ENCODE measurements around the gene CAMTA1.

Gene CAMTA1

GRCh38 chr1:7427605-7428300 lies 642.5 kb downstream of the CAMTA1 start:
- no peak for DNase-seq

- no peak for DNase-seq
These were observed 644.0 kb downstream of the CAMTA1 start for GRCh38 chr1:7429290-7429689.

GRCh38 chr1:7430047-7430608 lies 644.9 kb downstream of the CAMTA1 start:
- no peak for DNase-seq

- no peak for DNase-seq
These were observed 645.4 kb downstream of the CAMTA1 start for GRCh38 chr1:7430691-7431090.

GRCh38 chr1:7432102-7432899 lies 647.0 kb downstream of the CAMTA1 start:
- DNase-seq, result no peak

- no peak for DNase-seq
These were observed 647.7 kb downstream of the CAMTA1 start for GRCh38 chr1:7432900-7433380.

- DNase-seq, result no peak
These were observed 649.3 kb downstream of the CAMTA1 start for GRCh38 chr1:7434566-7434965.

- no peak for DNase-seq
These were observed 650.2 kb downstream of the CAMTA1 start for GRCh38 chr1:7435276-7436055.

- DNase-seq, result no peak
These were observed 651.1 kb downstream of the CAMTA1 start for GRCh38 chr1:7436056-7437005.

- DNase-seq, result no peak
These were observed 651.8 kb downstream of the CAMTA1 start for GRCh38 chr1:7437036-7437435.

- no peak for DNase-seq
These were observed 652.5 kb downstream of the CAMTA1 start for GRCh38 chr1:7437608-7438395.

GRCh38 chr1:7438396-7438785 lies 653.1 kb downstream of the CAMTA1 start:
- no peak for DNase-seq

GRCh38 chr1:7438921-7439655 lies 653.8 kb downstream of the CAMTA1 start:
- no peak for DNase-seq

GRCh38 chr1:7440154-7440553 lies 654.9 kb downstream of the CAMTA1 start:
- DNase-seq, result no peak

- no peak for DNase-seq
These were observed 656.0 kb downstream of the CAMTA1 start for GRCh38 chr1:7441143-7441841.

GRCh38 chr1:7442036-7442435 lies 656.8 kb downstream of the CAMTA1 start:
- DNase-seq, result no peak

- DNase-seq, result no peak
These were observed 657.7 kb downstream of the CAMTA1 start for GRCh38 chr1:7442918-7443317.

- DNase-seq, result no peak
These were observed 659.1 kb downstream of the CAMTA1 start for GRCh38 chr1:7444363-7444762.

GRCh38 chr1:7447093-7447492 lies 661.8 kb downstream of the CAMTA1 start:
- no peak for DNase-seq

GRCh38 chr1:7447736-7448135 lies 662.5 kb downstream of the CAMTA1 start:
- no peak for DNase-seq

Data from EL (cell line).